GM12878 (cell line): ENCODE results near the gene RALGDS.

Experiments used
- CBX3 ChIP-seq: fragments of 200-600 bp; sonication (generic); IDR thresholded peaks from 2 replicates; pipeline ENCODE4 v1.6.1; 2016; ENCODE audit warnings: low read depth, borderline replicate concordance
- CBX5 ChIP-seq: sonication (generic); IDR thresholded peaks from 2 replicates; pipeline ENCODE4 v1.6.1; 2016; ENCODE audit warnings: low read depth, moderate library complexity, mild to moderate bottlenecking, inconsistent platforms
- CTCF ChIP-seq, 3 experiments: IDR thresholded peaks in 2 of 3; conservative IDR thresholded peaks in 1 of 3; 2 replicates each; pipeline ENCODE4 v1.5.1; 2011; ENCODE audit warnings: low read depth in 3 of 3, low read length in 3 of 3, mild to moderate bottlenecking in 3 of 3, control low read depth in 2 of 3, moderate library complexity in 2 of 3, inconsistent platforms in 1 of 3, mixed read lengths in 1 of 3; ENCODE audit not compliant: control insufficient read depth in 2 of 3, insufficient read depth in 1 of 3; ENCODE audit errors: extremely low read depth in 1 of 3
- NFIC ChIP-seq: IDR thresholded peaks from 2 replicates; pipeline ENCODE4 v1.6.1; 2012; ENCODE audit warnings: low read depth, mild to moderate bottlenecking, inconsistent platforms, low read length, moderate library complexity
- TARDBP ChIP-seq: IDR thresholded peaks from 2 replicates; pipeline ENCODE4 v1.6.1; 2016; ENCODE audit warnings: borderline replicate concordance
- YY1 ChIP-seq: IDR thresholded peaks from 2 replicates; pipeline ENCODE4 v1.6.1; 2011; ENCODE audit warnings: low read depth, mild to moderate bottlenecking, low read length
- ZNF274 ChIP-seq: IDR thresholded peaks from one replicate; pipeline ENCODE4 v1.8.0; 2011; ENCODE audit not compliant: insufficient read length, insufficient read depth

- TF ChIP-seq CBX5 (no peak), CBX3 (no peak), NFIC (no peak), YY1 (no peak), TARDBP (no peak), CTCF (IDR thresholded peaks at IDR 0.05 in 2 of 3, conservative IDR thresholded peaks at IDR 0.05 in 1 of 3; ENCODE audit: control insufficient read depth in 2 of 3, extremely low read depth in 1 of 3, insufficient read depth in 1 of 3, low read depth in 3 of 3, low read length in 3 of 3) (no peak), ZNF274 (no peak)
Observed at GRCh38 chr9:133107961-133108793, 12.9 kb downstream of the RALGDS start.
